GM18907 (cell line): ENCODE results near the gene LGMN.
A peak's percentile ranks its signal among the peaks of the same experiment; 100 is the strongest.
"Not testable (repeated sequence)": the region's sequence is repeated elsewhere in the genome, so short reads cannot be mapped to it uniquely, and the experiment has no call there.

Source experiments
- ATAC-seq: cut with Tn5 transposase; IDR thresholded peaks from one replicate; pipeline ENCODE4 v1.9.1; 2021; ENCODE audit warnings: mild to moderate bottlenecking, moderate library complexity; ENCODE audit not compliant: unreplicated experiment

Gene LGMN

DNA sequence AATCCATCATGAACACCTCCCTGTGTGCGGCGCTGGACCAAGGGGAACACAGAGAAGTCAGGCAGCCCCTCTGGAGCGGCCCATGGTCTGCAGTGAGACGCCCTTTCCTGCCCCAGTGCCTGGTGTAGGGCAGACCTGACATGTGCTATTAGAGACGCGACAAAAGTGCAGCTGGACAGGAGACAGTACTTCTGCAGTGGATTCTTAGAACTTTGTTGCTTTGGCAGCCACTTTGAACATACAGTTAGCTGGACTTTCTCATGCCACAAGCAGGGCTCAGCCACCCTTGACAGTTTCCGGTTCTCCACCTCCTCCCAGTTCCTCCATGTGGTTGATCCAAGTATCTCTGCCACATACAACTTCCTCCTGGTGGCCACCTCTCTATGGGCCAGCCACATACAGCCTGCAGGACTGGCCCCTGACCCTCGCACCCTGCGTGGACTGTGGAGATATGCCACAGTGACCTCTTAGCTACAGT lies 45.9 kb downstream of the LGMN start:
- ATAC-seq: no peak

DNA sequence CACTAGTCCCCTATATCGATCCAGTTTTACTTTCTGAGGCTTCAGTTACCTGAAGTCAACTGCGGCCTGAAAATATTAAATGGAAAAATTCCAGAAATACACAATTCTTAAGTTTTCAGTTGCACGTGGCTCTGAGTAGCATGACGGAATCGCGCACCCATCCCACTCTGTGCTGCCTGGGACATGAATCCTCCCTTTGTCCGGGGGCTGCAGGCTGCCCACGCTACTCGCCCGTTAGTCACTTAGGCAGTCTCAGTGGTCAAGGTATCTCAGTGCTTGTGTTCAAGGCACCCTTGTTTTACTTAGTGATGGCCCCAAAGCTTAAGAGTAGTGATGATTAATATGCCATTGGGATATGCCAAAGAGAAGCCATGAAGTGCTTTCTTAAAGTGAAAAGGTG lies 46.6 kb downstream of the LGMN start:
- no peak for ATAC-seq

DNA sequence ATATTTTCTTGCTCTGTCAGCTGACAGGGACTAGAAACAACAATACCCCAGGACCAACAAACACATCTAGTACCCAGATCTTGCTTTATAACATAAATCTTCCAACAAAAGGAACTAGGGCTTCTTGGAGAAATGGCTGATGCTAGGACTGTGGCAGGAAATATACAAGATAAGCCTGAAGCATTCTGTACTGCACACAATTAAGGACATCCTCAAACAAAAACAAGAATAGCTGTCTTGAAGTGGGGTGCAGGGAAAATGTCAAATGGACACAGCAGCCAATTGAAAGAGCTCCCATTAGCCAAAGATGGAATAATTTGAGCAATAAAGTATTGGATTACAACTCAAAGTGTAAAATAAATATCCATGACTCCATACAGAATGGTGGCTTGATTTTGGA lies 50.0 kb downstream of the LGMN start:
- ATAC-seq: no peak

DNA sequence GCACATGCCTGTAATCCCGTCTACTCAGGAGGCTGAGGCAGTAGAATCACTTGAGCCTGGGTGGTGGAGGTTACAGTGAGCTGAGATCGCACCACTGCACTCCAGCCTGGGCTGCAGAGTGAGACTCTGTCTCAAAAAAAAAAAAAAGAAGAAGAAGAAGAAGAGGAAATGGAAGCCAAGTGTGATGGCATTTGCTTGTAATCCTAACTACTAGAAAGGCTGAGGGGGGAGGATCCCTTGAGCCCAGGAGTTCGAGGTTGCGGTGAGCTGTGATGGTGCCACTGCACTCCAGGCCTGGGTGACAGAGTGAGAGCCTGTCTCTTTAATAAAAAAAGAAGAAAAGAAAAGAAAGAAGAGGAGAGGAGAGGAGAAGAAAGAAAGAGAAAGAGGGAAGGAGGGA lies 52.1 kb downstream of the LGMN start:
- no peak for ATAC-seq

DNA sequence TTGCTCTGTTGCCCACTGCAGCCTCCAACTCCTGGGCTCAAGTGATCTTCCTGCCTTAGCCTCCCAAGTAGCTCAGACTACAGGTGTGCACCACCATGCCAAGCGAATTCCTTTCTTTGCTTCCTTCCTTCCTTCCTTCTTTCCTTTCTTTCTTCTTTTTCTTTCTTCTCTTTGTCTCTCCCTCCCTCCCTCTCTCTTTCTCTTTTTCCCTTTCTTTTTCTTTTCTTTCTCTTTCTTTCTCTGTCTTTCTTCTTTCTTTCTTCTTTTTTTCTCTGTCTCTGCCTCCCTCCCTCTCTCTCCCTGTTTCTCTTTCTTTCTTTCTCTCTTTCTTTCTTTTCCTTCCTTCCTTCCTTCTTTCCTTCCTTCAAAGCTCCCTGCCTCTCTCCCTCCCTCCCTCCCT lies 52.9 kb downstream of the LGMN start:
- ATAC-seq: no peak

DNA sequence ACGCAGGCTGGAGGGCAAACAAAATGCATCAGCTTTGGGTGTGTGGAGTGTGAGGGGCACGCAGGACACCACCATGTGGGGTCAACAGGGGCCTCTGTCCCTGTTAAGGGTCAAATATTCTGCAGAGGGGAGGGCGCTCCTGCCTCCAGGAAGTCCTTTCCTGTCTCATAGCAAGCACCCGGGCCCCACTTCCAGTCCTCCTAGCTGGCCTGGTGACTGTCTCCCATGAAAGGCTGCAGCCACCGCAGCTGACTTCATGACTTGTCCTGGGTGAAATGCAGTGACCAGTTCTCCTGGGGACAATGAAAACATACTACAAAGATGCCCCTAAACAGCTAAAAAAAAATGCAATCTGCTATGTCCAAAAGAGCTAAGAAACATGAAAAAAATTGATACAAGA lies 53.6 kb downstream of the LGMN start:
- no peak for ATAC-seq

DNA sequence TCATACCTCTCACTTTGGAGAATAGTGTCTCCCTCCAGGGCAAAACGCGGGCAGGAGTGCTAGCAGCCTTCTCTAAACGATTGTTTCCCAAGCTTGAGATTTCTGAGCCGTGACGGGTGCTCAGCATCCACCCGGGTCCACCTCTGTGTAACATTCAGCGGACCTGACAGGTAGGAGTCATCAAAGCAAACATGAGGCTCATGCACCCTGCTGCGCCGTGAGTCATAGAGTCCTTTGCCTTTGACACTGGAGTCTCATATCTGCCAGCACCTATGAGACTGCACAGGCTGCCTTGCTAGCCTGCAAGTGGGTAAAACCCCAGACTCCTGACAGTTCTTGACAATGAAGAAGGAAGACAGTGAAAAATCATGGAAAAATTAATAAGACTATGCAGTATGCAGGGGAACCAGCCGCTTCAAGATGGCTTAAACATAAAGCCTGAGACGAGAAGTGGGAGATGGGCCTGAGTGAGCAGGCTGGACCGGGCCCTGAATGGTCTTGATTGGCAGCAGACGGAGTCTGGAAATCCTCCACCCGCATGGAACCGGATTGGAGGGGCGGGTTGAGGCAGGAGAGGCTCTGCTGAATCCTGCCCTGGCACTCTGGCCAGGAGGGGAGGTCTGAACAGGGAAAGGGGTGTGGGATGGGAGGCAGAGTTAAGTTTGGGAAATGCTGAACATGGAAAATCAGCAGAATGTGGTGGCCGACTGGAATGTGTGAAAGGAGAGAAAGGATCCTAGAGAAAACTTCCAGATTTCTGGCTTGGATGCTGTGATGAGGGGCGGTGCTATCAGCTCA lies 54.2 kb downstream of the LGMN start:
- no peak for ATAC-seq

DNA sequence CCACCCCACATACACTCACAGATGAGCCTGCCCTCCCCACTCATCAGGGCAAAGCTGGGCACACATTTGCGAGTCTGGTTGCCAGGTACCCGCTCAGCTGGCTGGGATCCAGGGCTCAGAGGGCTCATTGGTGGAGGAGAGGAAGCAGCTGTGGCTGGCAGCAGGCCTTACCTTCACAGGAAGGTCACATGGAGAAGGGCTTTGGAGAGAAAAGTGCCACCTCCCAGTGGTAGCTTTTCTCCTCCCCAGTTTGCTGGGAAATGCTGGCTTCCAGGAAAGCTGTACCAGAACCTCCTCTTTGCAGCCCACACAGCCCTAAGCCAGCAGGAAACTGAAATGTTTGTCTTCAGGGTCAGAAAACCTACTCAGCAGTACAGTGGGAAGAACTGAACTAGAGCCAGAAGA lies 55.6 kb downstream of the LGMN start:
- no peak for ATAC-seq

DNA sequence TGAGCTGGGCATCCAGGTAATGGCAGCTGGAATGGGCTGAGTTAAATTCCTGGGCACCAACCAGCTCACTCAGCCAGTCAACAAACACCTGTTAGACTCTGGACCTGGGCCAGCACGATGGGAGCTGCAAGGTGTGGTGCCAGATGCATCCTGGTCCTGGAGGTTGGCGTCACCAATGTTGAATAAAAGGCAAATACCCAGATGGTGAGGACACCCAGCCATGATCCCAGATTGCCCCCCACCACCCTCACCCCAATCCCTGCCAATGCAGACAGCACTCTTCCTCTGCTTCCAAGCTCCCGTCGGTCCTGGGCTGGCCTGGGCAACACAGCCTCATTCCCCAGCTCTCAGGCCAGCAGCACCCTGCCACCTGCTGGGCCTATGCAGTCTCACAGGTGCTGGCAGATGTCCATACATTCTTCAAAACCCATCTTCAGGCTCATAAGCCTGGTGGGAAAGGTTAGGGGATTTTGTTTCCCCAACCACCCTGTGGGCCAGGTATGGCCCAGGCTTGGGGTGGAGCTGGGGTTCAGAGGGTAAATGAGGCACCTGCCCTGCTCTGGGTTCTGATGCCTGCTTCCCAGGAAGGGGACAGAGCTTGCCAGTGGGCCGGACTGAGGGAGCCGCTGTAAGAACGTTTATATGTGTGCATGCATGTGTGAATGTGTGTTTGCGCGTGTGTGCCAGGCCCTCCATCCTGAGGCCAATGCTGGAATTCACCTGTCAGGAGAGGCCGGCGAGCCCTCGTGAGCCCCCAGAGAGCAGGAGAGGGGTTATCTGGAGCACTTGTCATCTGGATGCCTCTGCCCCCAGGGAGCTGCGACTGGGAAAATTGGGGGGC lies 58.0 kb downstream of the LGMN start:
- no peak for ATAC-seq

DNA sequence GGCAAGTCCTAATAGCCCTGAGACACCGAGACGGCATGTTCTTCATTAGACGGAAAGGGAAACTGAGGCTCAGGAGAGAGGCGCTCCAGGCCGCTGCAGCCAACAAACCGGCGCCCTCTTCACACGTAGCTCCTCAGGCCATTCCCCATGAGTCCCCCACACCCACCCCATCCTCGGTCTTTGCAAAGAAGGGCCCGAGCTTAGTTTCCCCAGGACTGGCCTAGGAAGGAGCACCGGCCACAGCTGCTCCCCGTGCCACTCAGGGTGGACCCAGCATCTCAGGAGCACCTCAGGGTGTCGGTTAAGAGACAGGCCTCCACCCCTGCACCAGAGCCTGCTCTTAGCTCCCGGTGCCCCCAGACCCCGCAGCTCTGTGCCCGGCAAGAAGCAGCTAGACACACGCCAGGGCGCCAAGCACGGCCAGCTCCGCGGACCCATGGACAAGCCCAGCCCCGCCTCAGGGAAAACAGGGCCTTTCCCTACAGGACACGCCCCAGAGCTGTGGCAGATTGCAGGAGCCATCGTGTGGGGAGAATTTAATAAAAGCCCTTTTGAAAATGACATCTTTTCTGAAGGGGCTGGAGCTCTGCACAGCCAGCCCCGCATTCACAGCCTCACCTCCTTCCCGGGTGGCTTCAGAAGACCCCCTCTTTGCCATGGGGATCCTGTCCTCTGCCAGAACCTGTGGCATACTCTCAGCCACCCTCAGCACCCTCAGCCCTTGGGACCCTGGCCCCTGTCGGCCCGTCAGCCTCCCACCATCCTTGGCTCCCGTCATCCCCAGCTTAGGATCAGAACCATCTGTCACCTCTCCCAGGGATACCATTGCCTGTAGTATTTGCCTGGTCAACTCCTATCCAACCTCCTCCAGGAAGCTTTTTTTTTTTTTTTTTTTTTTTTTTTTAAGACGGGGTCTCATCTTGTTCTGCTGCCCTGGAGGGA lies 59.7 kb downstream of the LGMN start:
- ATAC-seq: no peak

DNA sequence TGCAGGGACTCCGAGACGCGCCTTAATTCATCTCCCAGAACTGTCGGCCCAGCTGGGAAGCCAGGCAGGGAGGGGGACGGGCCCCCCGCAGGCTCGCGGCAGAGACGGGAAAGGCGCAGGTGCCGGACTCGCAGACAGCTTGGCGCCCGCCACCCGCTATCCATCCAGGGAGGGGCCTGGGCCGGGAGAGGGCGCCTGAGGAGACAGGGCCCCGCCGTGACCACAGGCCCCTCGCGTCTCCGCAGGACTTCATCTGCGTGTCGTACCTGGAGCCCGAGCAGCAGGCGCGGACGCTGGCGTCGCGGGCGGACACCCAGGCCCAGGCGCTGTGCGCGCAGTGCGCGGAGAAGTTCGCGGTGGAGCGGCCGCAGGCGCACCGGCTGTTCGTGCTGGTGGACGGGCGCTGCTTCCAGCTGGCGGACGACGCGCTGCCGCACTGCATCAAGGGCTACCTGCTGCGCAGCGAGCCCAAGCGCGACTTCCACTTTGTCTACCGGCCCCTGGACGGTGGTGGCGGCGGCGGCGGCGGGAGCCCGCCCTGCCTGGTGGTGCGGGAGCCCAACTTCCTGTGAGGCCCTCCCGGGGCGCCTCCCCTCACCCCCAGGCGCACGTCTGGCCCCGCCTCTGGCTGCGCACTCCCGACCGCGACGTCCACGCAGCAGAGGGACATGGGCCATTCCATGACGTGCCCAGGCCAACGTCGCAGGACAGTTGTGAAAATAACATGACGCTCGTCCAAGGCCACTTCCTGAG lies 60.6 kb downstream of the LGMN start:
- no peak for ATAC-seq

DNA sequence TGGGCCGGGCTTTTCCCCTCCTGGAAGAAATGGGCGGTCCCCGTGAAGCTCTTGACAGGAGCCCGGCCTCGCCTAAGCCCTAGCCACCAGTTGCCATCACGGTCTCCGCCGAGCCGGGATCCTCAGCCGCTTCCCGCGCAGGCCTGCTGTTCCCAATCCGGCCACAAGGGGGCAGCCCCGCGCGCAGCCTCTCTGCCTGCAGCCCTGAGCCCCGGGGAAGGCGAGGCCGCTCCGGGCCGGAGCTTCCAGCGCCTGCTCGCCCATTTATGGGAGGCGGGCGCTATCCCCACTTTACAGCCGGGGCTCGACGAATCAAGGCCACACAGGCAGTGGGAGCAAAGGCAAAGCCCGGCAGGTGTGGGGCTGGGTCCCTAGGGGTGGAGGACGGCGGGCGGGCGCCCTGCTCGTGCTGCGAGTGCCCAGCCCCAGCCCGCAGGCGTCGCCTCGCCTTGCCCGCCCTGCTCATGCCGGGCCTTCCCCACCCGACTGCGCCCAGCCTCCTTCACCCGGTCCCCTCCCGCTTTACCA lies 61.5 kb downstream of the LGMN start:
- peak; percentile 62 for ATAC-seq

DNA sequence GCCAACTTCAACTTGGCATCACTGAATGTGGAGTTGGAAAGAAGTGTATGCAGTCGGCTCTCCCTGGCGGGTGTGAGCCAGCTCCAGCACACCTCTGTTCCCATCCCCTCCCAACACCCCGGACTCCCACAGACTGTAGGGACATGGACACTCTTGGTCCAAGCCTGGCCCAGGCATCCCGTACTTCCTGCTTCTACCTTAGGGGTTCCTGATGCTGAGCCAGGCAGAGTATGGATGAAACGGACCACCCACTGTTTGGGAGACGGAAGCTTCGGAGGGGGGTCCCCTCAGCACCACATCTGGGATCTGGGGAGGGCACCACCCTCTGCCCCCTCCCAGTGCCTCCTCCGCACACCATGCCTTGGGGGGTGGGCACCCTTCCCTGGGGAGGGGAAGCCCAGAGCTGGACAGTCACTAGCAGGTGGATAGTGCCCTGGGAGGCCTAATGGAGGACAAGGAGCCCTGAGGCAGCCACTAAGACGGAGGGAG lies 62.0 kb downstream of the LGMN start:
- no peak for ATAC-seq

DNA sequence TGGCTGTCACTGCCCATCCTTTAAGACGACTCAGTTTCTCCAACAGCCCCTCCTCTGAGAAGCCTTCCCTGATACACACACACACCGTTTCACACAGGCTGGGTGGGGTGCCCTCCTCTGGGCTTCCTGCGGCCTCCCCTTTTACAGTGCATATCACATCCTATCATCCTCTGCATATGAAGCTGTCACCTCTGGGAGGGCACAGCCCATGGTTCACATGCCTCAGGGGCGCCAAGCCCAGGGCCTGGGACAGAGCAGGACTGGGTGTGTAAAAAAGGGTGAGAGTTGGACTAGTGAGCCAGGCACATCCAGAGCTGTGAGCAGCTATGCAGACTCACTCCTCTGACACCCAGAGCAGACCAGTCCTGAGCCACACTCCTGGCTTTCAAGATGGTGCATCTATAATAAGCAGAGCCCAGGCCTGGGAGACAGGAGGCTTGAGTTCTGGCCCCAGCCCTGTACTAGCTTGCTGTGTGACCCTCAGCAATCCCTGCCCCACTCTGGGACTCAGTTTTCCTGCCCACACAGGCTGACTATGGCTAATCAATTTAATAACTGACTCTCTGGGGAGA lies 62.6 kb downstream of the LGMN start:
- ATAC-seq: no peak

DNA sequence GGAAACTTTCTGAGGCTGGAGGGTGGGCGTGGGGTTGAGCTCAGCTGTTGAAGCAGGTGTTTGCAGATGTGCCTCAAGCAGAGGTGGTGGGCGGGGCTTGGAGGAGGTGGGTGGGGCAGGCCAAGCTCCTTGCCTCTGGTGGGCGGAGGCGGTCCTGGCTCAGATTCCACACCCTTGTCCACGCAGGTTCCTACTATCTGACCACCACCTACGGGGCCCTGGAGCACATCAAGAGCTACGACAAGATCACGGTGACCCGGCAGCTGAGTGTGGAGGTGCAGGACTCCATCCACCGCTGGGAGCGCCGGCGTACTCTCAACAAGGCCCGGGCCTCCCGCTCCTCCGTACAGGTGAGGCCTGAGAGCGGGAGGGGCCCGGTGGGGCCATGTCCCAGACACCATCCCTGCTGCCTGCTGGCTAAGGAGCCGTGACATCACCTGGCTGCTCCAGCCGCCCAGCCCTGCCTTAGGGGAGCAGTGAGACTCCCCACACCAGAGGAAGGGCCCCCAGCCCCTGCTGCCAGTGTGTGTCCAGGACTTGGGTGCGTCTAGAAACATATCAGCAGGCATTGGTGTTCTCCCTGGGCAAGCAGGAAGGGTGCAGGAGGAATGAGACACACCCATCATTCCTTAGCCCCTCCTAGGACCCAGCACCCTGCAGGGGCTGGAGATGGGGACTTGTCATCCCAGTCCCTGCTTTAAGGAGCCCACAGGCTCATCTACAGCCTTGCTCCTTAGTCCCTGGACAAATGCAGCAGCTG lies 63.4 kb downstream of the LGMN start:
- ATAC-seq: no peak

DNA sequence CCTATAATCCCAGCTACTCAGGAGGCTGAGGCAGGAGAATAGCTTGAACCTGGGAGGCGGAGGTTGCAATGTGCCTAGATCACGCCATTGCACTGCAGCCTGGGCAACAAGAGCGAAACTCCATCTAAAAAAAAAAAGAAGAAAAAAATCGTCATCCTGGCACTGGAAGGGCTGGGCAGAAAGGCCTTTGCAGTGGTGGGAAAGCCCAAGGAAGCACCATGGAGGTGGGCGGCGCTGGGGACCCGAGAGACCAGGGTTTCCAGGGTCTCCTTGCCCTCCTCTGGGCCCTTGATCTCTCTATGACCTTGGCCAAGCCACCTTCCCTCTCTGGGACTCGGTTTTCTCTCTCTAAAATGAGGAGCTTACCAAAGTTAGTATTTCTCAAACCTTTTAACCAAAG lies 65.4 kb downstream of the LGMN start:
- ATAC-seq: no peak

DNA sequence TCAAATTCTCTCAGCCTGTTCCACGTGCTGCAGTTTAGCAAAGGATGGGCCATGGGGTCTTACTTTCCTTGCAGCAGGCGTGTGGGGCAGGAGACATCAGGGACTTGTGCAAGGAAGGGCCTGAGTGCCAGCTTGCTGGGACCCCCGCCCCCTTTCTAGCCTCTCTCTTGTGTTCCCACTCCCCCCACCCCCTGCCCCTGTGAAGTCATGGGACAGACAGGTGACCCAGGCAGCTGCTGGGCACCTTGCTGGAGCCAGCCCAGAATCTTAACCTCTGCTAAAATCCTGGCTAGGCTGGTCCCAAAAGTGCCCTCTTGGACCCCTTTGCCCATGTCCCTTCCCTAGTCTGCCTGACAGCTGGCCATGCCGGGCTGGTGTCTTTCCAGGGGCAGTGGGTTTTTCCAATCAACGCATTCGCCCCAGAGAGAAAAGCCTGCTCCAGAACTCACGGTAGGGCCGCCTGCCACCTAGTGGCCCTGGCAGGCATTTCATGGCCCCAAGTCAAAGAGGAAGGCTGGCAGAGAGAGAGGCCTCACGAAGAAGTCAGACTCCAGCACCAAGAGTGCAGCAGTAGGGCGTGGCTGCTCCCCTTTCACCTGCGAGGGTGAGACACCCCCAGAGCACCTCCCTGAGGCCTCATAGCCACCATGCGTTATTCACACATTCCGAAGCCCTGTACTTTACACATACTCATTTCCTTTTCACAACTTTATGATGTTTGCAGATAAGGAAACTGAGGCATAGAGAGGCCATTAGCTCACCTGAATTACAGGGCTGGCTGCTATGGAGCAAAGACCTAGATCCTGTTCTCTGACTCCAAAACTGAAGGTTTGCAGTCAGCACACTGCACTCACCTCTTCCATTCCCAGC lies 67.4 kb downstream of the LGMN start:
- ATAC-seq: no peak

DNA sequence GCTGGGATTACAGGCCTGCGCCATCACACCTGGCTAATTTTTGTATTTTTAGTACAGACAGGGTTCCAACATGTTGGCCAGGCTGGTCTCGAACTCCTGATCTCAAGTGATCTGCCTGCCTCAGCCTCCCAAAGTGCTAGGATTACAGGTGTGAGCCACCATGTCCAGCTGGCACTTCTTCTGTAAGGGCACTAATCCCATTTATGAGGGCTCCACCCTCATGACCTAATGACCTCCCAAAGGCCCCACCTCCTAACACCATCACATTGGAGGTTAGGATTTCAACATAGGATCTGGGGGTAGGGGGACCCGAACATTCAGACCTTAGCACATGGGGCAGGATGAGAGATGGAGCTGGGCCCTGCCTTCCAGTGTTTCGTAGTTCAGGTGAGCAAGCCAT lies 68.1 kb downstream of the LGMN start:
- ATAC-seq: not testable (repeated sequence)
